GM10266 (cell line): ENCODE results near the gene SH2D3C.

ENCODE experiments used
- DNase-seq: peaks from one replicate; pipeline ENCODE4 v3.0.0; 2012; ENCODE audit errors: extremely low spot score
- TF ChIP-seq, protein P1 (sequence below): IDR thresholded peaks from 2 replicates; pipeline ENCODE4 v1.5.1; 2012; ENCODE audit warnings: mild to moderate bottlenecking, low read depth; ENCODE audit not compliant: control insufficient read depth, insufficient read depth; ENCODE audit errors: missing control alignments

SH2D3C gene

DNA sequence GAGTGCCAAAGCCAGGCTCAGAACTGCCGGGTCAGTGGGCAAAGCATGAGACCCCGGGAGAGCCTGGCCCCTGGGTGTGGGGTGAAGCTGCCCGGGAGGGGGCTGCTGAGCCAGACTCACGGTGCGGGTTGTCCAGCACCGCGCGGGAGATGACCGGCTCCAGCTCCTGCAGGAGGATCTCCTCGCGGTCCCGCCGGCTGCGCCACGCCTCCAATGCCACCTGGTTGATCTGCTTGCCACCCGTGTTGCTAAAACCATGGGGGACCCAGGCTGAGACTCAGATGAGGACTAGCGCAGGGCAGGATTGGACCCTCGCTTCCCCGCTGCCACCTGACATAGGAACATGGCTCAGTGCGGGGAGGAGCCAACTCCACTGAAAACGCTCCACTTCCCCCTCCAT is 46.0 kb downstream of the SH2D3C start:
- TF ChIP-seq, protein P1, sequence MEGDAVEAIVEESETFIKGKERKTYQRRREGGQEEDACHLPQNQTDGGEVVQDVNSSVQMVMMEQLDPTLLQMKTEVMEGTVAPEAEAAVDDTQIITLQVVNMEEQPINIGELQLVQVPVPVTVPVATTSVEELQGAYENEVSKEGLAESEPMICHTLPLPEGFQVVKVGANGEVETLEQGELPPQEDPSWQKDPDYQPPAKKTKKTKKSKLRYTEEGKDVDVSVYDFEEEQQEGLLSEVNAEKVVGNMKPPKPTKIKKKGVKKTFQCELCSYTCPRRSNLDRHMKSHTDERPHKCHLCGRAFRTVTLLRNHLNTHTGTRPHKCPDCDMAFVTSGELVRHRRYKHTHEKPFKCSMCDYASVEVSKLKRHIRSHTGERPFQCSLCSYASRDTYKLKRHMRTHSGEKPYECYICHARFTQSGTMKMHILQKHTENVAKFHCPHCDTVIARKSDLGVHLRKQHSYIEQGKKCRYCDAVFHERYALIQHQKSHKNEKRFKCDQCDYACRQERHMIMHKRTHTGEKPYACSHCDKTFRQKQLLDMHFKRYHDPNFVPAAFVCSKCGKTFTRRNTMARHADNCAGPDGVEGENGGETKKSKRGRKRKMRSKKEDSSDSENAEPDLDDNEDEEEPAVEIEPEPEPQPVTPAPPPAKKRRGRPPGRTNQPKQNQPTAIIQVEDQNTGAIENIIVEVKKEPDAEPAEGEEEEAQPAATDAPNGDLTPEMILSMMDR: no peak
- DNase-seq: no peak

DNA sequence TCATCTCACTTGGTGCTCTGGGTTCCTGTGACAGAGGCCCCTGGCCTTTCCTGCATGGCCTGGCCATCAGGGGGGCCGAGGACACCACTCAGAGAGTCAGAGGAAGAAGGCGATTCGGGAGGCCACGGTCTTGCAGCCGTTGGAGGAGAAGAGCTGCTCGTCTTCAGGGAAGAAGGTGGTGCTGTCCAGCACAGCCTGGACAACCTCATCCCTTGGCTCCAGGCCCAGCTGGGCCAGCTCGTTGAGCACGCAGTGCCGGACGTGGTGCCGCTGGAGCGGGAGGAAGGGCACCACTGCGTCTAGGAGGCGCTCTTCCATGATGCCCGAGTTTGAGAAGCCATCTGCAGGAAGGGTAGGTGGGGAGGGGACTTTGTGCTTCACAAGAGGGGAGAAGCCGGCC is 46.5 kb downstream of the SH2D3C start:
- DNase-seq: no peak
- TF ChIP-seq, protein P1: no peak

DNA sequence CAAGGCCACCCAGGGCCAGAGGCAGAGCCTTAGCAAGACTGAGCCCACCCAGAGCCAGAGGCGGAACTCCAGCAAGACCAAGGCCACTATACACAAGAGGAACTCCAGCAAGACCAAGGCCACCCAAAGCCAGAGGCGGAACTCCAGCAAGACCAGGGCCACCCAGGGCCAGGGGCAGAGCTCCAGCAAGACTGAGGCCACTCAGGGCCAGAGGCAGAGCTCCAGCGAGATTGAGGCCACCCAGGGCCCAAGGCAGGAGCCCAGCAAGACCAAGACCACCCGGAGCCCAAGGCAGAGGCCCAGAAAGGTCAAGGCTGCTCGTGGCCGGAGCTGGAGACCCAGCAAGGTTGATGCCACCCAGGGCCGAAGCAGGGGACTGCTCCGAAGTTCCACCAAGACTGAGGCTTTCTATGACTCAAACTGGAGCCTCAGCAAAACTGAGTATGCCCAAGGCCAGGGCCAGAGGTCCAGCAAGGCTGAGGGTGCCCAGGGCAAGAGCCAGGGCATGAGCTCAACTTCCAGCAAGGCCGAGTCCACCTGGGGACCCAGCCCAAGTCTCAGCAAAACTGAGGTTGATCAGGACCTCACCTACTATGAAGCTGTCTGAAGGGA is 47.6 kb downstream of the SH2D3C start:
- DNase-seq: no peak
- TF ChIP-seq, protein P1: no peak

DNA sequence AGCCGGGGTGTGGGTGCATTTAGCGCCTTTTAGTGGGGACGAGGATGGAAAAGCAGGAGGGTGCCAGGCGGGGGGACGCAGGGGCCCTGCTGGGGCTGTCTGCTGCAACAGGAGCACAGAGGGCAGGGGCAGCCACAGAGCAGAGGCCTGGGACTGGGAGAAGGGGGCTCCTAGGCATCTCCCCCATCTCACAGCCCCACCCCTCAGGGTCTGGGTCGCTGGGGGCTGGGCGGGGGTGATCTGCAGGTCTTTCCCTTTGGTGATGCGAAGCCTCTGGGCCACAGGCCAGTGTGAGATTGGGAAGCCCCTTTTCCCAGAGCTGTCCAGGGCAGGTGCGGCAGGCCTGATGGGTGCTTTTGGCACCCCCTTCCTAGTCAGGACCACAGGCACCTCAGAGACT is 48.2 kb downstream of the SH2D3C start:
- TF ChIP-seq, protein P1: no peak
- DNase-seq: no peak

DNA sequence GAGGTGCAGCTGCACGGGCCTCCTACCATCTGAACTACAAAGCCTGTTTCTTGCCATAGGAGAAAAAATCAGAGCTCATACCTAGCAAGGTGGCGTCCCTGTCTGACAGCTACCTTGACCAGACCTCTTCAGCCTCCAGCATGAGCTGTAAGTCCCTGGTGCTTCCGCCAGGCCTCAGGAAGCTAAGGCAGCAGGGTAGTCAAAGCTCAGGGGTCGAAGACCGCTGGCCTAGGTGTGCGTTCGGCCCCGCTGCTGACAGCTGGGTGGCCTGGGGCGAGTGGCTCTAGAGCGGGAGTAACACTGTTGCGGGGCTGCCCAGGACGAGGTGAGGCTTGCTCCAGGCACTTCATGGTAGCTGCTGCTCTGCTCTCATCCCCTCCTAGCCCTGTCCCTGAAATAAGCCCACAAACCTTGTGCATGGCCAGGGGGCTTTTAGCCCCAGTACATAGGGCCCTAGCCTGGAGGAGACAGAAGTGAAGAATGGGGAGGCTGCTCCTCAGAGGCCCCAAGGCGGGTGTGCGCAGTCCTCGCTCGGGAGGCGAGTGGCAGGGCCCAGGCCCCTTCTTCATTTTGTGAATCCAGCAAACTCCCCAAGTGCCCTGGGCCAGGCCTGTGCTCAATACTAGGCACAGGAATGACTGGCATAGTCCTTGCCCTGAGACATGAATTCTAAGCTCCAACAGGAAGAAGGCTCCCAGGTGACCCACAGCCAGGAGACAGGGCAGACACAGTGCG is 48.8 kb downstream of the SH2D3C start:
- TF ChIP-seq, protein P1: no peak

DNA sequence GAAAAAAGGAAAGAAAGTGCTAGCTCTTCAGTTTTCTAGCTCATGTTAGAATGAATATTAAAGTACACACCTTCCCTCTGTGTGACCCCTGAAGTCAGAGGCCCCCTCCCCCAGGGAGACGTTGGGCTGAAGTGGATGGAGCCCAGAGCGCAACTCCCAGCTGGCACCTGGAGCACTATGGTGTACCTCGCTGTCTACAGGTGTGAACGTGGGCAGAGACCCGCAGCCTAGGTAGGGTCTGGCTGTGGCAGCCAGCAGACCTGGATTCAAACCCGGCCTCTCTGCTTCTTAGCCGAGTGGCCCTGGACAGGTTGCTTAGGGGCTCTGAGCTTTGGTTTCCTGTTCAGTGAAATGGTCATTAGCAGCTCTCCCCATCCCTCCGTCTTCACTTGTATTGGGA is 49.7 kb downstream of the SH2D3C start:
- TF ChIP-seq, protein P1: no peak
- DNase-seq: no peak

More for the DNA sequence above, 48.8 kb downstream of the SH2D3C start:
- no peak for DNase-seq

DNA sequence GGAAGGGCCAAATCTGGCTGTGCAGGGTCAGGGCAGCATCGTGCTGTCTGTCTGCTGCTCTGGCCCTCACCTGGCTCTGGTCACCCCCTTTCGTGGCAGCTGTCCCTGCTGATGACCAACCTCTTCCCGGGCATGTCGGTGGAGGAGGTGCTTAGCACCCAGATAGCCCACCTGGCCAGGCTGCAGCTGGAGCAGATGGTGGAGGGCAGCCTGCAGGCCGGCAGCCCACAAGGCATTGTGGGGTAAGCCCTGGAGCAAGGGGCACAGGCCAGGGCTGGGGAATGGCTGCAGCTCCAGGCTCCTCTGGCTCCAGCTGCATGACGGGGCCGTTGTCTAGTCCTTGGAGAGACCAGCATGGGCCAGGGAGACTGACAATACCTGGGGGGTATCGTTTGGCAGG is 51.6 kb downstream of the SH2D3C start:
- TF ChIP-seq, protein P1: no peak
- no peak for DNase-seq
